SK-N-MC (cell line): Measurements from ENCODE around the gene RBM24.

Source experiments
- EZH2 ChIP-seq: fragments of 200-600 bp; sonication (generic); IDR thresholded peaks from one replicate; pipeline ENCODE4 v1.6.1; 2017; ENCODE audit warnings: antibody characterized with exemption
- POLR2AphosphoS5 ChIP-seq: IDR thresholded peaks from 2 replicates; pipeline ENCODE4 v1.6.1; 2012; ENCODE audit warnings: mild to moderate bottlenecking, low read depth, low read length, borderline replicate concordance

DNA sequence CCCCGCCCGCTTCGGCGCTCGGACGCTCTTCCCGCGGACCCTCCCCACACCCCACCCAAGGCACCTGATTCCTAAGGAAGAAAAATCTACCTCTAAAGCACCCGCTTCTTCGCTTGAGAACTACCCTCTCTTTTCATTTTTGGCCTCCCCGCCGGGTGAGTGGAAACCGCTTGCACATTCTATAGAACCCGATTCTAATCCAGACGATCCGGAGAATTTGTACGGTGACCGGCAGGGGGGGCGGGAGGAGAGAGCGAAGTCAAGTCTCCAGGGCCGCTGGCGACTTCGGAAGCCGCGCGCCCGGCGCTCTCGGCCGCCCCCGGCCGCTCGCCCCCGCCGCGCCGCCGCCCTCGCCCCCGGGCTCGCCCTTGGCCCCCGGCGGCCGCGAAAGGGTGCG is at the start of gene RBM24:
- no peak for TF ChIP-seq POLR2AphosphoS5
- no peak for TF ChIP-seq EZH2
